K562 (cell line): ENCODE measurements around the gene LAMA2. TPM values are rescaled to one million over a fixed set of nuclear protein-coding genes. Genes with fewer than 3 reads are reported as not detected.

ENCODE experiments used
- ATAC-seq: fragments of 200-7000 bp; cut with Tn5 transposase; 3 replicates; pipeline ENCODE4 v1.9.1; 2020; ENCODE audit warnings: moderate library complexity
- BruUV-seq: library from RNA; stranded (reverse); fragments of 400-500 nt; replicated peaks from 2 replicates; lab custom pipeline; 2021; lab: Mats Ljungman, UMichigan
- CTCF ChIA-PET: fragments of 300-600 bp; formaldehyde crosslinking; extraction: SDS; loops from one replicate; lab custom pipeline; 2021; ENCODE audit warnings: low intra/inter-chr PET ratio; lab: Yijun Ruan, JAX
- POLR2A ChIA-PET: fragments of 300-600, 350-650 bp; sonication (Branson Sonifier 250); formaldehyde crosslinking; extraction: SDS; loops from one replicate; lab custom pipeline; 2021; ENCODE audit warnings: antibody characterized with exemption, inconsistent platforms; lab: Yijun Ruan, JAX
- DNase-seq, 4 experiments: peaks; one replicate each; pipeline versions ENCODE4 v3.0.0 to v3.0.0-alpha.2; 2011 to 2018; ENCODE audit warnings: low spot score in 3 of 4, mixed read lengths in 3 of 4; ENCODE audit errors: extremely low read depth in 1 of 4
- FAIRE-seq: peaks from 2 replicates; lab custom pipeline; 2011; peaks lifted over from hg19 to GRCh38; lab: Jason Lieb, UNC
- H2AFZ ChIP-seq: 2 replicates; pipeline ENCODE4 v1.6.0; 2011; ENCODE audit warnings: low read depth, low read length, control low read depth, inconsistent platforms
- H3K27ac ChIP-seq: fragments of 200-600 bp; 3 replicates; pipeline ENCODE4 v1.8.0; 2011; ENCODE audit warnings: low read depth, mild to moderate bottlenecking, control low read depth, inconsistent platforms, low read length, moderate library complexity, mixed read lengths; ENCODE audit errors: extremely low read depth
- H3K27me3 ChIP-seq, 2 experiments: fragments of 300-600 bp in 1 of 2; 2 replicates in 1 of 2; 3 replicates in 1 of 2; pipeline versions ENCODE4 v1.6.0 to v1.8.0; 2011; ENCODE audit warnings: inconsistent platforms in 2 of 2, low read length in 2 of 2, mild to moderate bottlenecking in 1 of 2, mixed read lengths in 1 of 2, moderate library complexity in 1 of 2; ENCODE audit not compliant: control insufficient read depth in 2 of 2, insufficient read depth in 2 of 2
- H3K36me3 ChIP-seq: fragments of 300-600 bp; 3 replicates; pipeline ENCODE4 v1.8.0; 2011; ENCODE audit warnings: mild to moderate bottlenecking, low read length, inconsistent platforms; ENCODE audit not compliant: control insufficient read depth, insufficient read depth
- H3K4me1 ChIP-seq, 2 experiments: fragments of 200-600 bp in 1 of 2; replicated peaks in 1 of 2; 2 replicates in 1 of 2; 3 replicates in 1 of 2; pipeline versions ENCODE4 v1.5.1 to v1.8.0; 2011; ENCODE audit warnings: inconsistent platforms in 2 of 2, low read length in 2 of 2, mild to moderate bottlenecking in 1 of 2, mixed read lengths in 1 of 2, moderate library complexity in 1 of 2; ENCODE audit not compliant: control insufficient read depth in 2 of 2, insufficient read depth in 2 of 2
- H3K4me2 ChIP-seq: 2 replicates; pipeline ENCODE4 v1.6.1; 2011; ENCODE audit warnings: low read length, control low read depth, inconsistent platforms, mixed read lengths; ENCODE audit not compliant: insufficient read depth
- H3K4me3 ChIP-seq: fragments of 200-600 bp; sonication (generic), shearing (Covaris generic); 2 replicates; pipeline ENCODE4 v1.5.1; 2016; ENCODE audit warnings: control low read depth, inconsistent platforms
- H3K79me2 ChIP-seq: fragments of 200-600 bp; 3 replicates; pipeline ENCODE4 v1.8.0; 2011; ENCODE audit warnings: low read length, inconsistent platforms; ENCODE audit not compliant: control insufficient read depth, insufficient read depth
- H3K9ac ChIP-seq, 2 experiments: 2 replicates each; pipeline versions ENCODE4 v1.6.0 to v1.6.1; 2011; ENCODE audit warnings: low read depth in 2 of 2, low read length in 2 of 2, control low read depth in 1 of 2, inconsistent platforms in 1 of 2, mild to moderate bottlenecking in 1 of 2, mixed read lengths in 1 of 2; ENCODE audit not compliant: insufficient read depth in 1 of 2
- H3K9me1 ChIP-seq: one replicate; pipeline ENCODE4 v1.6.0; 2011; ENCODE audit warnings: inconsistent platforms, mild to moderate bottlenecking, low read length, moderate library complexity; ENCODE audit not compliant: control insufficient read depth, insufficient read depth
- H3K9me3 ChIP-seq: replicated peaks from 2 replicates; pipeline ENCODE4 v1.5.1; 2011; ENCODE audit warnings: low read depth, low read length, inconsistent platforms; ENCODE audit not compliant: control insufficient read depth, insufficient read depth
- H4K20me1 ChIP-seq: replicated peaks from 2 replicates; pipeline ENCODE4 v1.6.1; 2011; ENCODE audit warnings: low read length, inconsistent platforms, mixed read lengths; ENCODE audit not compliant: control insufficient read depth, insufficient read depth
- HLTF ChIP-seq: fragments of 450-650 bp; IDR thresholded peaks from 2 replicates; pipeline ENCODE4 v1.6.1; 2016
- HOMEZ ChIP-seq: fragments of 250-450 bp; sonication (Bioruptor Pico); IDR thresholded peaks from 2 replicates; pipeline ENCODE4 v1.4.0; 2020; ENCODE audit warnings: mild to moderate bottlenecking, moderate library complexity
- MYNN ChIP-seq, 2 experiments: sonication (generic); formaldehyde crosslinking in 1 of 2; IDR thresholded peaks; 2 replicates each; pipeline versions ENCODE4 v1.5.0 to v1.6.1; 2016 to 2020; ENCODE audit warnings: antibody characterized with exemption in 1 of 2, missing genetic modification reagents in 1 of 2
- SMAD4 ChIP-seq: fragments of 250-450 bp; sonication (Bioruptor Pico); conservative IDR thresholded peaks from 2 replicates; pipeline ENCODE4 v1.8.0; 2021; ENCODE audit warnings: inconsistent platforms, mild to moderate bottlenecking, moderate library complexity
- SNRNP70 ChIP-seq: fragments of 200-400 bp; formaldehyde crosslinking; optimal IDR thresholded peaks from 2 replicates; pipeline ENCODE3; 2017; ENCODE audit warnings: low read depth, low read length
- STAT5A ChIP-seq: IDR thresholded peaks from 2 replicates; pipeline ENCODE4 v1.6.1; 2012; ENCODE audit warnings: low read length, inconsistent platforms, borderline replicate concordance
- TEAD1 ChIP-seq, 2 experiments: fragments of 450-650 bp in 1 of 2; sonication (generic) in 1 of 2; formaldehyde crosslinking; IDR thresholded peaks; 2 replicates each; pipeline versions ENCODE4 v1.4.0 to v1.8.0; 2020 to 2022; ENCODE audit warnings: mild to moderate bottlenecking in 2 of 2, missing genetic modification reagents in 1 of 2
- TEAD2 ChIP-seq: fragments of 450-650 bp; IDR thresholded peaks from 2 replicates; pipeline ENCODE4 v1.6.1; 2016; ENCODE audit warnings: missing genetic modification characterization, control low read depth, missing compliant biosample characterization
- ZEB2 ChIP-seq: fragments of 450-650 bp; IDR thresholded peaks from 2 replicates; pipeline ENCODE4 v1.6.1; 2016
- ZNF253 ChIP-seq: fragments of 250-450 bp; sonication (Bioruptor Pico); conservative IDR thresholded peaks from 2 replicates; pipeline ENCODE4 v1.6.1; 2021; ENCODE audit warnings: mild to moderate bottlenecking
- WGBS: fragments of 100-300 bp; shearing (Covaris generic); methylation state at CpG from one replicate; pipeline ENCODE4 v1.1.6; 2016; ENCODE audit warnings: low coverage, mixed read lengths; ENCODE audit not compliant: insufficient coverage; ENCODE audit errors: missing lambda C conversion rate; 5-methylcytosine and 5-hydroxymethylcytosine counted together
- in situ Hi-C: fragments of 300-500 bp; cut with MboI; formaldehyde crosslinking; loops from 4 replicates; pipeline ENCODE4 v1.15.0; 2018; ENCODE audit warnings: inconsistent platforms, mixed read lengths
- intact Hi-C: fragments of 100-400 bp; cut with micrococcal nuclease; formaldehyde crosslinking; loops from 2 replicates; pipeline ENCODE4 v1.14.2; 2022
- polyA plus RNA-seq, 8 experiments: library from polyadenylated mRNA; depleted of rRNA in 4 of 8; stranded (reverse) in 5 of 8; unstranded in 3 of 8; fragments of >200 nt; fragmentation: Nextera tagmentation in 2 of 8; fragmentation: Illumina TruSeq in 1 of 8; extraction: Ambion mirVana in 2 of 8; extraction: Trizol in 1 of 8; gene quantifications; 2 replicates each; pipeline versions ENCODE4 v1.2.1 to v1.2.3, GENCODE V29; 2011 to 2014; ENCODE audit warnings: inconsistent platforms in 1 of 8, missing spikeins in 1 of 8
- total RNA-seq, 7 experiments: library from RNA; depleted of rRNA in 6 of 7; stranded (reverse); fragments of >200 nt in 6 of 7; fragmentation: Illumina TruSeq in 2 of 7; extraction: Trizol in 2 of 7; gene quantifications; 2 replicates each; pipeline versions ENCODE4 v1.2.1 to v1.2.3, GENCODE V29; 2011 to 2021; ENCODE audit warnings: low replicate concordance in 1 of 7

Gene LAMA2
- total and polyA plus RNA-seq, 9 of the 15 experiments (the other 6 are each of a cell fraction or from before 2014, with no cell fraction given): 0.04 to 1.5 (median 0.36) TPM

- H3K4me2 ChIP-seq: no peak overlapping the region
- ATAC-seq (no peak), DNase-seq (no peak), FAIRE-seq (no peak)
- no peaks in the 10 kb centered on the region for H3K36me3 ChIP-seq
- TF ChIP-seq TEAD2 (tag) (no peak), ZNF253 (no peak), SNRNP70 (no peak), MYNN (IDR thresholded peaks at IDR 0.05) (no peak), MYNN (CRISPR knock-in tag; IDR thresholded peaks at IDR 0.05) (no peak), ZEB2 (no peak), HOMEZ (CRISPR knock-in tag) (no peak), SMAD4 (CRISPR knock-in tag) (no peak), STAT5A (no peak), HLTF (no peak), TEAD1 (CRISPR knock-in tag; IDR thresholded peaks at IDR 0.05) (no peak)
- ChIA-PET CTCF (no interaction called here), POLR2A (no interaction called here)
- H3K9me1 ChIP-seq: no peaks in the 10 kb centered on the region
- H3K9ac ChIP-seq: no peak overlapping the region
- H2AFZ ChIP-seq: no peak overlapping the region
- H3K27me3 ChIP-seq: no peaks in the 10 kb centered on the region
- no peak overlapping the region for H3K27ac ChIP-seq
- intact Hi-C loops: no loop called here
- BruUV-seq: no TSS peak
- no peaks in the 10 kb centered on the region for H3K4me1 ChIP-seq
- in situ Hi-C loops: no loop called here
- no peaks in the 10 kb centered on the region for H4K20me1 ChIP-seq
- H3K9me3 ChIP-seq: no peaks in the 10 kb centered on the region
- H3K79me2 ChIP-seq: no peaks in the 10 kb centered on the region
- no peak overlapping the region for H3K4me3 ChIP-seq
- 0% methylated on average over 1 of the region's 1 CpG for WGBS
These were observed 324.9 kb downstream of the LAMA2 start for GRCh38 chr6:129207832-129208231.
